Stimulated activated memory B cell treated with anti-CD40 and anti-IgM and Interleukin-4, amounts not matched to agents 10 μg/mL and 1 μg/mL and 100 μg/mL, for 72 hours (primary cell): ENCODE data around the gene SEMA3B.

Source experiments
- ATAC-seq: fragments of 150-1000 bp; cut with Tn5 transposase; 2 replicates; pipeline ENCODE4 v1.10.0; 2021
- H3K27ac Mint-ChIP-seq: one replicate; pipeline ENCODE4 v1.8.0; 2022; ENCODE audit warnings: mild to moderate bottlenecking, mixed read lengths
- H3K27me3 Mint-ChIP-seq: one replicate; pipeline ENCODE4 v1.8.0; 2022; ENCODE audit warnings: mixed read lengths
- H3K36me3 Mint-ChIP-seq: one replicate; pipeline ENCODE4 v1.8.0; 2022; ENCODE audit warnings: mixed read lengths
- H3K4me1 Mint-ChIP-seq: one replicate; pipeline ENCODE4 v1.8.0; 2022; ENCODE audit warnings: mixed read lengths
- H3K4me3 Mint-ChIP-seq: one replicate; pipeline ENCODE4 v1.8.0; 2022; ENCODE audit warnings: mild to moderate bottlenecking, moderate library complexity, mixed read lengths
- H3K9me3 Mint-ChIP-seq: one replicate; pipeline ENCODE4 v1.8.0; 2022; ENCODE audit warnings: mixed read lengths

SEMA3B gene

GRCh38 chr3:50325113-50325480, 56.1 kb downstream of the SEMA3B start:
- Mint-ChIP-seq H3K27me3 (no peaks in the 10 kb centered on the region), H3K36me3 (peaks cover 17% of the 10 kb centered on the region), H3K9me3 (no peaks in the 10 kb centered on the region), H3K27ac (no peak overlapping the region), H3K4me1 (peaks cover 63% of the 10 kb centered on the region), H3K4me3 (no peak overlapping the region)
- ATAC-seq = no peak

- H3K4me1 Mint-ChIP-seq = peaks cover 58% of the 10 kb centered on the region
- no peaks in the 10 kb centered on the region for H3K9me3 Mint-ChIP-seq
- H3K36me3 Mint-ChIP-seq = peaks cover 22% of the 10 kb centered on the region
- no peaks in the 10 kb centered on the region for H3K27me3 Mint-ChIP-seq
- no peak overlapping the region for H3K27ac Mint-ChIP-seq
- H3K4me3 Mint-ChIP-seq = no peak overlapping the region
- ATAC-seq = no peak
Observed at GRCh38 chr3:50325497-50326181, 56.7 kb downstream of the SEMA3B start.

DNA sequence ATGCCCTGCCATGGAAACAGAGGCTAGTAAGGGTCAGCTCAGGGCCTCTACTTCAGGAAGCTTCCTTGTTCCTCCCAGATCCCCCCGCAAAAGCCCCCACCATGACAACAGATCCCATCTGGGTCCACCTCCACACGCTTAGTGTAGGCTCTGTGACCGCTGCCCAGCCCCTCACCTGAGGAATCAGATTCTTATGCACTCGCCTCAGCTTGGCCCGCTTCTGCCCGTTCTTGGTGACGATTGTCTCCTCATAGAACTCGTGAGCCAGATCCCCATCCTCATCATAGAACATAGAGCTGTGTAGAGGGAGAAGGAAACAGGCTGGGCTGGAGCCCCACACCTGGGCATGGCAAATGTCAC, 57.2 kb downstream of the SEMA3B start:
- Mint-ChIP-seq H3K27ac (no peak overlapping the region), H3K4me3 (peak overlapping the region; percentile 9), H3K36me3 (peaks cover 24% of the 10 kb centered on the region), H3K9me3 (no peaks in the 10 kb centered on the region), H3K27me3 (no peaks in the 10 kb centered on the region), H3K4me1 (peaks cover 56% of the 10 kb centered on the region)
- ATAC-seq = no peak

DNA sequence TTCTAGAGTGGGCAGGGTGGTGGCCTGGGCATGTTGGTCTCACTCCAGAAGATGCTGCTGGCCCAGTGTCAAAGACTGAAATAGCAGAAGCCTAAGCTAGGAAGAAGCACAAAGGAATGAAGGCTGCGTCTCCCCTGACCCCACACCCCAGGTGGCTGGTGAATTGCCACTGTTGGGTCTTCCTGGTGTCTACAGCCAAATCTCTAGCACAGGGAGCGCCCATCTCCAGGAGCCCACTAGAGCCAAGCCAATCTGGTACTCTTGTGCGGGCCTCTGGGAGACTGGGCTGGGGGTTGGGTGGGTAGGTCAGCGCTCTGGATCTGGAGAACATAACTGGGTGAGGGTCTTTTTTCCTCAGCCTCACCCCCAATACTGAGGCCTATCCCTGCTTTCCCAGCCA, 58.2 kb downstream of the SEMA3B start:
- peak overlapping the region; percentile 83 for H3K4me3 Mint-ChIP-seq
- peaks cover 26% of the 10 kb centered on the region for H3K36me3 Mint-ChIP-seq
- H3K9me3 Mint-ChIP-seq = no peaks in the 10 kb centered on the region
- no peaks in the 10 kb centered on the region for H3K27me3 Mint-ChIP-seq
- no peak for ATAC-seq
- peak overlapping the region; percentile 85 for H3K27ac Mint-ChIP-seq
- H3K4me1 Mint-ChIP-seq = peaks cover 56% of the 10 kb centered on the region
